Hematopoietic multipotent progenitor cell treated with erythropoietin and hydrocortisone succinate and interleukin-3 and kit ligand, for 6 days (in vitro differentiated cells): Measurements from ENCODE around the gene APBB2.
"Not testable (repeated sequence)": the region's sequence is repeated elsewhere in the genome, so short reads cannot be mapped to it uniquely, and the experiment has no call there.

Experiments used
- DNase-seq: peaks from one replicate; pipeline ENCODE4 v3.0.0-alpha.2; 2015

The APBB2 gene

GRCh38 chr4:41155194-41155830, 59.0 kb downstream of the APBB2 start:
- no peak for DNase-seq

DNA sequence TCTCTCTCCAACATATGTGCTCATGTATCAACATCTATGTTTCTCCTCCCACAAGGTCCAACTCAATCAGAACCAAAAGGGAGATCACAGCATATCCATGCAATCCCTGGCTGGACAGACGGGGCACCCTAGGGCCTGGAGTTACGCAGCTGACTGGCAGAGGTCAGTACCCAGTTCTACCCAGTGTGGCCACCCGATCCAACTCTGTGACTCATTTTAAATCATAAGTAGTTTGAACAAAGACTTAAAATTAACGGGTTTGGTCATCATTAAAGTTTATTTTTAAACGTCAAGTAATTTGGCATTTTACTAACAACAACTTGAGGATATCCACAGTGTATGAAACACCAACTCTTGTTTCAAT, 59.5 kb downstream of the APBB2 start:
- no peak for DNase-seq

- DNase-seq = no peak
Observed at GRCh38 chr4:41154010-41154813, 60.1 kb downstream of the APBB2 start.

DNA sequence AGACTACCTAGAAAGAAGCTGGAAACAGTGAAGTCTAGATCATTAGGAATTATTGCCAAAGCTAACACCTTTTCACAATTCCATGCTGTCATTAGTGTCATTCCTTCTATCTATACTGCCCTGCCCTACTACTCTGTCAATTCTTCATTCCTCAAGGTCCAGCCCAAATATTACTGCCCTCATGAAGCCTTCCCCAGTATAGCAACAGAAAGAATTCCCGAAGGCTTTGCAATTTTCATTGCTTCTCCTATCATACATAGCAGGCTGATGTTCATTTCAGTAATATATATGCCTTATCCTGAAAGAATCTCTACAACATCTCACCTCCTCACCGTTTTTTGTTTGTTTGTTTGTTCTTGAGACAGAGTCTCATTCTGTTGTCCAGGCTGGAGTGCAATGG, 63.9 kb downstream of the APBB2 start:
- DNase-seq = no peak

GRCh38 chr4:41149568-41149967, 64.8 kb downstream of the APBB2 start:
- DNase-seq = not testable (repeated sequence)

- no peak for DNase-seq
Observed at GRCh38 chr4:41148931-41149330, 65.4 kb downstream of the APBB2 start.

GRCh38 chr4:41148292-41148691, 66.0 kb downstream of the APBB2 start:
- DNase-seq = no peak

GRCh38 chr4:41147570-41147969, 66.8 kb downstream of the APBB2 start:
- not testable (repeated sequence) for DNase-seq

DNA sequence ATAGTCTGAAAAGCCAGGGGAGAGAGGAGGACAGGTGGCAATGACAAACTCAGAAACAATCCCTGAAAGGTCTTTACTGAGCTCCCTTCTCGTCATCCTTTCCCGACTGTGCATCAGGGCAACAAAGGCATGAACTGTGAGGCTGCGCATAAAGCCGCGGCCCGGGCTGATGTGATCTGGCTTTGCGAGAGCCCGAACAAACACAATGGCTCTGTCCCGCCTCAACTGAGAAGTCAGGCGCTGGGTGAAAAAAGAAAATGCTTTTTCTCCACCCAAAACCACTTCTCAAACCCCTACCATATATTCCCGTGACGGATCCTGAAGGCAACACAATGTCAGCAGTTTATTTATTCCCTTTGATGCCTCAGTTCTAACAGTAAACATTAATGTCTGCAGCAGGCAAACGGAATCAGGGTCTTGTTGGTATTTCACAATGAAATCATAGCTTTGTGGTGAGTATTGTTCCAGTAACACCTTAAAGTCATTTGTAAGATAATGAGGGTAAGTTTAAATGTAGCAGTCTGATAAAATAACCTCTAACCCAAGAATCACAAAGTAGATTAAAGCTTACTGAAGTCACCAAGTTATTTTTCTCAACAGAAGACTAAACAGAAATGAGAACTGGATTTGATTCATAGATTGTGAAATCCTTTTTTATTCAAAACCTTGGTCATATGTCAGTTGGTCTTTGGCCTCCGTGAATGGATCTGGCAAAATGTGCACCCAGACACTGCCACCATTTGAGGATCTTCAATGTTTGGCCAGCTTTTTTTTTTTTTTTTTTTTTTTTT, 67.4 kb downstream of the APBB2 start:
- no peak for DNase-seq

- DNase-seq = no peak
Observed at GRCh38 chr4:41146196-41146595, 68.1 kb downstream of the APBB2 start.

GRCh38 chr4:41145571-41146078, 68.7 kb downstream of the APBB2 start:
- DNase-seq = no peak

GRCh38 chr4:41144812-41145211, 69.5 kb downstream of the APBB2 start:
- no peak for DNase-seq

GRCh38 chr4:41144040-41144379, 70.3 kb downstream of the APBB2 start:
- no peak for DNase-seq

DNA sequence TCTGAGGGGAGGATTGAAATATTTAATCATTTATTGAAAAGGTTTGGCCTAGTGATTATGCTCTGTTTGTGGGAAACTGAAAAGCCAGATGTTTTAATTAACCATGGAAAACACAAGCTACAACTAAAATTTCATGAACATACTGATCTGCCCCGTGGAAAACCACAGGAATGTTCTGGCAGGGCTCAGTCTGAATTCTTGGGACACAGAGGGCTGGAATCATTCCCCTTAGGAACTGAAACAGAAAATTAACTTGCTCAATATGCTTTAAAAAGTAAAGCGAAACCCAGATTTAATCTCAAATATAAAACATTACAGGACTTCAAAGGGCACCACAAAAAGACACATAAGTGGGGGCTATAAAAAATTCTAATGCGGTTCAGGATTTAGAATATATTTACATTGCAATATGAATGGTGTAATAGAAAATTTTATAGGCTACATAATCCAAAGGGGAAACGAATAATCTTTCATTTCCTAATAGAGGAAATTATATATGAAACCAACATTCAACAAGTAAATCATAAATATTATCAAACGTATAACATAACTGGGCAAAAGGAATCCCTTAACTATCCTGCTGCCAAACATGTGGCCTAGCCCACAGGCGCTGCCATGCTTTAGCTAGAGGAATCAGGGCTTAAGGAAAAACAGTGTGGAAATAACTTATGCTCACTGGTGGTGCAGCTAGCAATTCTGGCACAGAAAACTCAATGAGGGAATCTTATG, 70.9 kb downstream of the APBB2 start:
- DNase-seq = no peak

DNA sequence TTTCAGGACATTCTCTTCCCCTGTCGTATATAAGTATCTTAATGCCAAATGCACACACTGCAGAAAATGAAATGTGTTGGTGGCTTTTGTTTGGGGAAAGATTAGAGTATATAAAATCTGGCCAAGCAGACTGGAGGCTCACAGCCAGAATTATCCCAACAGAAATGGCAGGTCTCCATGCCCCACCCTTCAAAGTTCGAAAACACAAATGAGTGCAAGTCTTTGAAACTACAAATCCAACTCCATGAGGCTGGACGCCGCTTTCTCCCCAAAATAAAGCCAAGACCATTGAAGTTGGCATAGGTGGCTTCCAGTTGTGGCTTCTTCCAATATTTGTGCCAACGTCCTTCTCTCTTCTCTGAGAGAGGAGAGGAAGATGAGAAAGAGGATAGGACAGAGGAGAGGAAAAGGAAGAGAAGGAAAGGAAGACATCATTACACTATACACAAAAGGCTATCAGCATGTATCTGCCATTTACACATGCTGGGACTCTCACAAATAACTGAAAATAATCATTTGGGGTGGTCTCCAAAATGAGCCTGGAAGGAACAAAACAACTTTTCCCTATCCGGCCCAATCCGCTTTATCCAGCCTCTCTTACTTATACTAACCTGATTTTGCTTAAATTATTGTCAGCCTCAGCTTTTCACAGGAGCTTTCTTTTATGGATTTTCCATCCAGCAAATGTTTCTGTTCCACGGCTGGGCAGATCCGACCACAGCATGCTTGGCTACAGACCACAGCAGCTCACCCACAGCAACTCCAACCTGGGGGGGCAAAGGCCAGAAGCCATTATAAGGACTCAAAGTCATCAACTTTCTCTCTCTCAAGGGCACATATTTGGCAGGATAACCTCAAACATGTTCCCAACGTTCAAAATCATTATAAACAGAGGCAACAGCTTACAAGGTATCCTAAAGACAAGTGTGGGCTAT, 71.7 kb downstream of the APBB2 start:
- DNase-seq = no peak

DNA sequence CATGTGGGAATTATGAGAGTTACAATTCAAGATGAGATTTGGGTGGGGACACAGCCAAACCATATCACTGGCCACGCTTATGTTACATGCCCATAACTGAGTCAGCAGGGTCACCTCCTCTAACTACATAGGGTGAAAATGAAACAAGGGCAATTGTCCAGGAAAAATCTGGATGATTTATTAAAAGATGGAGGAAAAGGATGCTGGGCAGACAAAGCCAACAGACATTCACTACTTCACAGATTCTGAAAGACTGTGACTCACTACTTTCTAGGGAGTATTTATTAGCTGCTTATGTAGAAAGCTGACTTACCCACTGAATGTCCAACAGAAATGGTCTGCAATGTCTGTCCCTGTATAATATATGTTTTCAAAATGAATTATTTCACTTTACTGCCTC, 72.4 kb downstream of the APBB2 start:
- DNase-seq = no peak

DNA sequence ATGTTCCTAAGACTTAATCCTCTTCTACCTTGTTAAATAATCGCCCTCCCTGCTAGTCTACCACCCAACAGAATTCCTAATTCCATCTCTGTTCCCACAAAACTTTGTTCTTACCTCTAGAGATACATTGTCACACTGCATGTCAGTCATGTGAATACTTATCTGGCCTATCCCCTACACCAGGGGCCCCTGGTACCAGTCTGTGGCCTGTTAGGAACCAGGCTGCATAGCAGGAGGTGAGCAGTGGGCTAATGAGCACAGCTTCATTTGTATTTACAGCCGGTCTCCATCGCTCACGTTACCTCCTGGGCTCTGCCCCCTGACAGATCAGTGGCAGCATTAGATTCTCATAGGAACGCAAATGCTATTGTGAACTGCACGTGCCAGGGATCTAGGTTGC, 73.9 kb downstream of the APBB2 start:
- no peak for DNase-seq

DNA sequence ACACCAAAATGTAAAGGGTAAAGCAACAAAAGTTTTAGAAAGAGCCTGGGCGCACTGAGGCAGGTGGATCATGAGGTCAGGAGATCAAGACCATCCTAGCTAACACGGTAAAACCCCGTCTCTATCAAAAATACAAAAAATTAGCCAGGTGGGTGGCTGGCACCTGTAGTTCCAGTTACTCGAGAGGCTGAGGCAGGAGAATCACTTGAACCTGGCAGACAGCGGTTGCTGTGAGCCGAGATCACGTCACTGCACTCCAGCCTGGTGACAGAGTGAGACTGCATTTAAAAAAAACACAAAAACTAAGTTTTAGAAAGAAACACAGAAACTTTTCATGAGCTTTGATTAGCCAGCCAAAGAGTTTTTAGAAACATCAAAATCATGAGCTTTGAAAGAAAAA, 76.5 kb downstream of the APBB2 start:
- no peak for DNase-seq

DNA sequence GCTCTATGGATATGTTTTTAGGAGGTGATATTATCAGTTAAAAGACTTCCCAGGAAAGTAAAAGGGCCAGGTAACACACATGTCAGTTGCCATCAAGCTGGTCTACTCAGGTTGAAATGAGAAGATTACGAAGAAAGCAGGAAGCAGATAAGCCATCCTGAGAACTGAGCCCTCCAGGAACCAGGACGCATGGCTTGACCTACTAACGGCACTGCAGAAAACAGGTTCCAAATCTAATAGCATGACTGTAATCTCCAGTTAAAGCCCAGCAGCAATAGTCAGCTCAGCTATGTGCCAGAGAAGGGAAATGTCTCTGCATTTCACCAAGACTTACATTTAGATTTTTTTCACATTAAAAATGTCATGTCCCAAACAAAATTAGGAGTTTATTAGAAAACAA, 77.9 kb downstream of the APBB2 start:
- DNase-seq = no peak

DNA sequence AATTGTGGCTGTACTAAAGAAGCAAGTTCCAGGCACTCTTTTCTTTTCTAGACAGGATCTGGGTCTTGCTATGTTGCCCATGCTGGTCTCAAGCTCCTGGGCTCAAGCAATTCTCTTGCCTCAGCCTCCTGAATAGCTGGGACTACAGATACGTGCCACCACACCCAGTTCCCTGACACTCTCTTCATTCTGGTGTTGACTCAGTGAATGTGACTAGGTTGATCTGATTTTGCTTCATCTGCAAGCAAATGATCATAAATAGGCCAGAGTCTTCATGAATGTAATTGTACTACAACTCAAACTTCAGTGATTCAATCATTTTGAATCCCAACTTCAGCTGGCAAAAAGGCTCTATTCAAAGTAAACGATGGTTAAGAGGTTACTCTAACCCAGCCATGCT, 78.5 kb downstream of the APBB2 start:
- no peak for DNase-seq

DNA sequence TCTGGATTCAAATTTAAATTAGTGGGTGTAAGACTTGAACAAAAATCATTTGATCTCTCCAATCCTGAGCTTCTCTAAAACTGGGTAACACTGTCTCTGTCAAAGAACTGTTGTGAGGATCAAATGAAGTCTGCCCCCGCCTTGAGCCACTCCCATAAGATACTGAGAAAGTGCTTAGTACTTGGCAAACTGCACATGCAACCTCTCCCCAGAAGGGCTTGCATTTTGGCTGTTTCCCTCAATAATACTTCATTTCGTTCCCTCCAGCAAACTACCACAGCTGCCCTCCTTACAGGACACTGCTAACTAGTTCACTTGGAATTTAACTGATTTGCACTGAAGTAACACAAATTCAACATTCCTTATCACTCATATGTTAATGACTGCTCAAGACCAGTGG, 79.8 kb downstream of the APBB2 start:
- DNase-seq = no peak

GRCh38 chr4:41133454-41134018, 80.8 kb downstream of the APBB2 start:
- no peak for DNase-seq
